A549 treated with RU486 at 1 μM for 4 hours (cell line): Measurements from ENCODE around the gene CEACAM5. TPM values are rescaled to one million over a fixed set of nuclear protein-coding genes. Genes with fewer than 3 reads are reported as not detected.

ENCODE experiments used
- total RNA-seq: library from RNA; stranded (reverse); fragments of 200-300 nt; extraction: Qiagen RNA extraction; gene quantifications from 5 replicates; pipeline ENCODE4 v1.2.3, GENCODE V29; 2022; ENCODE audit warnings: low read depth

CEACAM5 gene
- total RNA-seq, result 1.9 to 2.5 TPM (median 2.2 TPM) in 5 replicates

DNA sequence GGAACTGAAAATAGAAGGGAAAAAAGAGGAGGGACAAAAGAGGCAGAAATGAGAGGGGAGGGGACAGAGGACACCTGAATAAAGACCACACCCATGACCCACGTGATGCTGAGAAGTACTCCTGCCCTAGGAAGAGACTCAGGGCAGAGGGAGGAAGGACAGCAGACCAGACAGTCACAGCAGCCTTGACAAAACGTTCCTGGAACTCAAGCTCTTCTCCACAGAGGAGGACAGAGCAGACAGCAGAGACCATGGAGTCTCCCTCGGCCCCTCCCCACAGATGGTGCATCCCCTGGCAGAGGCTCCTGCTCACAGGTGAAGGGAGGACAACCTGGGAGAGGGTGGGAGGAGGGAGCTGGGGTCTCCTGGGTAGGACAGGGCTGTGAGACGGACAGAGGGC, at the start of gene CEACAM5:
Gene CEACAM5 (plus strand): TSS at position 146 of the 400 bp plus-strand sequence. CDS start 106 bp downstream, at position 252.

DNA sequence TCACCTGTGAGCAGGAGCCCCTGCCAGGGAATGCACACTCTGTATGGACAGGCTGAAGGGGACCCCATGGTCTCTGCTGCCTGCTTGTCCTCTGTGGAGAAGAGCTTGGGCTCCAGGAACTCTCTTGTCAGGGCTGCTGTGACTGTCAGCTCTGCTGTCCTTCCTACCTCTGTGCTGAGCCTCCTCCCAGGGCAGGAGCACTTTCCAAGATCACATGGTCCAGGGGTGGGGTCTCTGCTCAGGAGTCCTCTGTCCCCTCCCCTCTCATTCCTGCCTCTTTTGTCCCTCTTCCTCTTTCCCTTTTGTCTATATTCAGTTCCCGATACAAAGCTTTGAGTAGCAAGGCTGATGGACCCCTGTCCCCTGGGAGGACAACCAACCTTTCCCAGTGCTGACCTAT, 20.3 kb upstream of the CEACAM5 start, which contains the start of gene CEACAM7:
Gene CEACAM7 (minus strand): TSS at position 173 of the 400 bp plus-strand sequence. CDS start 105 bp downstream, at position 68.

DNA sequence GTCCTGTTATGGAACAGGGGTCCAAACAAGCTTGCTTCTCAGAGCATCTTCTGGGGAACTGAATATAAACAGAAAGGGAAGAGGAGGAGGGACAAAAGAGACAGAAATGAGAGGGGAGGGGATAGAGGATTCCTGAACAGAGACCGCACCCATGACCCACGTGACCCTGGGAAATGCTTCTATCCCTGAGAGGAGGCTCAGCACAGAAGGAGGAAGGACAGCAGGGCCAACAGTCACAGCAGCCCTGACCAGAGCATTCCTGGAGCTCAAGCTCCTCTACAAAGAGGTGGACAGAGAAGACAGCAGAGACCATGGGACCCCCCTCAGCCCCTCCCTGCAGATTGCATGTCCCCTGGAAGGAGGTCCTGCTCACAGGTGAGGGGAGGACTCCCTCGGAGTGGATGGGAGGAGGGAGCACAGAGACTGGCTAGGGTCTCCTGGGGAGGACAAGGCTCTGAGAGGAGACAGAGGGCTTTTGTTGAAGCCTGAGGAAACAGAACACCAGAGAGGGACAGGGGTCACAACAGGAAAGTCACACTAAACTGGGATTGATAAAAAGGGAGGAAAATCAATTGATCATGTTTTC, 47.0 kb downstream of the CEACAM5 start, which contains the start of gene CEACAM6:
Gene CEACAM6 (plus strand): TSS at position 203 of the 586 bp plus-strand sequence. CDS start 109 bp downstream, at position 312.

Other genes starting within 250 kb of the CEACAM5 start
- gene CEACAM21, start 132.5 kb upstream of the CEACAM5 start, total RNA-seq, result not detected in 5 replicates
- not detected in 5 replicates for gene CEACAM4, start 81.6 kb upstream of the CEACAM5 start, total RNA-seq
- 0.24 TPM in 1 of 5 replicates, not detected in the others for gene CEACAM7, start 20.4 kb upstream of the CEACAM5 start, total RNA-seq
- 21.0 to 26.8 TPM (median 24.4 TPM) in 5 replicates for gene CEACAM6, start 46.9 kb downstream of the CEACAM5 start, total RNA-seq
- not detected in 5 replicates for gene CEACAM3, start 88.0 kb downstream of the CEACAM5 start, total RNA-seq
- gene LYPD4, start 136.1 kb downstream of the CEACAM5 start, total RNA-seq, result not detected in 5 replicates
- not detected in 5 replicates for gene DMRTC2, start 136.4 kb downstream of the CEACAM5 start, total RNA-seq
- 8,596 to 10,712 TPM (median 9,242 TPM) in 5 replicates for gene RPS19, start 151.6 kb downstream of the CEACAM5 start, total RNA-seq
- gene CD79A, start 168.7 kb downstream of the CEACAM5 start, total RNA-seq, result 0.59 to 1.4 TPM (median 1.0 TPM) in 5 replicates
- 76.4 to 121 TPM (median 100 TPM) in 5 replicates for gene ARHGEF1, start 174.6 kb downstream of the CEACAM5 start, total RNA-seq
- 0.23 to 0.41 TPM (median 0.36 TPM) in 5 replicates for gene ERFL, start 219.8 kb downstream of the CEACAM5 start, total RNA-seq